ENCODE results near the gene ATAD1.
"Not testable (repeated sequence)": the region's sequence is repeated elsewhere in the genome, so short reads cannot be mapped to it uniquely, and the experiment has no call there.

- TF ChIP-seq, protein P1, sequence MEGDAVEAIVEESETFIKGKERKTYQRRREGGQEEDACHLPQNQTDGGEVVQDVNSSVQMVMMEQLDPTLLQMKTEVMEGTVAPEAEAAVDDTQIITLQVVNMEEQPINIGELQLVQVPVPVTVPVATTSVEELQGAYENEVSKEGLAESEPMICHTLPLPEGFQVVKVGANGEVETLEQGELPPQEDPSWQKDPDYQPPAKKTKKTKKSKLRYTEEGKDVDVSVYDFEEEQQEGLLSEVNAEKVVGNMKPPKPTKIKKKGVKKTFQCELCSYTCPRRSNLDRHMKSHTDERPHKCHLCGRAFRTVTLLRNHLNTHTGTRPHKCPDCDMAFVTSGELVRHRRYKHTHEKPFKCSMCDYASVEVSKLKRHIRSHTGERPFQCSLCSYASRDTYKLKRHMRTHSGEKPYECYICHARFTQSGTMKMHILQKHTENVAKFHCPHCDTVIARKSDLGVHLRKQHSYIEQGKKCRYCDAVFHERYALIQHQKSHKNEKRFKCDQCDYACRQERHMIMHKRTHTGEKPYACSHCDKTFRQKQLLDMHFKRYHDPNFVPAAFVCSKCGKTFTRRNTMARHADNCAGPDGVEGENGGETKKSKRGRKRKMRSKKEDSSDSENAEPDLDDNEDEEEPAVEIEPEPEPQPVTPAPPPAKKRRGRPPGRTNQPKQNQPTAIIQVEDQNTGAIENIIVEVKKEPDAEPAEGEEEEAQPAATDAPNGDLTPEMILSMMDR (conservative IDR thresholded peaks at IDR 0.05; ENCODE audit: low read length), result not testable (repeated sequence)
- not testable (repeated sequence) for TF ChIP-seq EZH2phosphoT487 (IDR thresholded peaks at IDR 0.05; ENCODE audit: borderline replicate concordance)
Observed at GRCh38 chr10:87748244-87748643, 69.8 kb downstream of the ATAD1 start.
